ENCODE results near the gene ARHGAP10. TPM values are rescaled to one million over a fixed set of nuclear protein-coding genes. Genes with fewer than 3 reads are reported as not detected.

ARHGAP10 gene
- total RNA-seq, 2 experiments from 2014 or later: 6.1 to 6.2 TPM

- Mint-ChIP-seq H3K36me3 (ENCODE audit: low read depth) (peaks cover 3% of the 10 kb centered on the region), H3K4me3 (no peak overlapping the region), H3K27me3 (no peaks in the 10 kb centered on the region), H3K9me3 (ENCODE audit: low read depth) (no peaks in the 10 kb centered on the region), H3K4me1 (no peaks in the 10 kb centered on the region), H3K27ac (no peak overlapping the region)
- ChIA-PET CTCF (no interaction called here), POLR2A (no interaction called here)
- intact Hi-C loops (cut with DNase I, micrococcal nuclease): no loop called here
- ATAC-seq (no peak), DNase-seq (no peak)
Observed at GRCh38 chr4:147963839-147964238, 232.0 kb downstream of the ARHGAP10 start.

DNA sequence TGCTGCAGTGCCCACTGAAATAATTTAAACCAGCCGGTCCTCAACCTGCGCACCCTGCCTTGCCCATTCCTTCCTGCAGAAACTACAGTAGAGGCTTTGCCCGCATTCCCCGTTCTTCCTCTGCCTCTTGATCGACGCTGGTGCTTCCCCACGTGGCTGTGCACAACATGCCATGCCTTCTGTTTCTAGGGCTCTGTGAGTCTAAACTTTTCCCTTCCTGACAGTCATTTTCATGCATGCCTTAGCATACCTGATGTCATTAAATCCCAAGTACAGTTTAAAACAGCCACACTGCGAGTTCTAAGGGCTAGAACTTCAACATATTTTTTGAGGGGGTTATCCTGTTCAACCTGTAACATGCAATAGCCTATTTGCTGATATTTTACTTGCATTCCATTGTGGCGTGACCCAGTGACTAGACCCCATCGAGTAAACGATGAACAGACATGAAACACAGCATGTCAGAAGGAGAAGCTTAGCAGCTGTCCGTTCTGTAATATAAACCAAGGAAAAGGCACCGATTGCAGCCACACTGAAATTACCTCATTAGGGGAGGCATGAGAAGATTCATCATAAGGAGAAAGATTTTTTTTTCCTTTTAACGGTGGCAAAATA is 232.5 kb downstream of the ARHGAP10 start:
- DNase-seq (no peak), ATAC-seq (no peak)
- Mint-ChIP-seq H3K4me3 (no peak overlapping the region), H3K27ac (no peak overlapping the region), H3K36me3 (ENCODE audit: low read depth) (peaks cover 3% of the 10 kb centered on the region), H3K4me1 (no peaks in the 10 kb centered on the region), H3K9me3 (ENCODE audit: low read depth) (no peaks in the 10 kb centered on the region), H3K27me3 (no peaks in the 10 kb centered on the region)
- intact Hi-C loops (cut with DNase I, micrococcal nuclease): no loop called here
- ChIA-PET POLR2A (no interaction called here), CTCF (no interaction called here)

GRCh38 chr4:147965056-147965455 is 233.2 kb downstream of the ARHGAP10 start:
- CTCF ChIA-PET: no interaction called here

GRCh38 chr4:147965873-147966272 is 234.0 kb downstream of the ARHGAP10 start:
- H3K4me1 Mint-ChIP-seq: no peaks in the 10 kb centered on the region
- H3K36me3 Mint-ChIP-seq (ENCODE audit: low read depth): peaks cover 3% of the 10 kb centered on the region
- no peaks in the 10 kb centered on the region for H3K27me3 Mint-ChIP-seq
- CTCF ChIA-PET: interaction anchor here (0.6 kb wide), 1 partner anchor 38 kb away, joined by 3 read pairs; no protein-coding TSS in a partner anchor
- POLR2A ChIA-PET: no interaction called here
- H3K4me3 Mint-ChIP-seq: no peak overlapping the region
- no peaks in the 10 kb centered on the region for H3K9me3 Mint-ChIP-seq (ENCODE audit: low read depth)
- no peak overlapping the region for H3K27ac Mint-ChIP-seq
- no peak for DNase-seq
- intact Hi-C loops (cut with DNase I, micrococcal nuclease): no loop called here
- ATAC-seq: no peak

More at GRCh38 chr4:147965056-147965455, 233.2 kb downstream of the ARHGAP10 start:
- H3K4me1 Mint-ChIP-seq: no peaks in the 10 kb centered on the region
- POLR2A ChIA-PET: no interaction called here
- intact Hi-C loops (cut with DNase I, micrococcal nuclease): no loop called here
- ATAC-seq (no peak), DNase-seq (no peak)
- no peaks in the 10 kb centered on the region for H3K27me3 Mint-ChIP-seq
- H3K4me3 Mint-ChIP-seq: no peak overlapping the region
- H3K36me3 Mint-ChIP-seq (ENCODE audit: low read depth): peaks cover 3% of the 10 kb centered on the region
- no peaks in the 10 kb centered on the region for H3K9me3 Mint-ChIP-seq (ENCODE audit: low read depth)
- H3K27ac Mint-ChIP-seq: no peak overlapping the region

GRCh38 chr4:147968641-147969040 is 236.8 kb downstream of the ARHGAP10 start:
- CTCF ChIA-PET: interaction anchor here (0.6 to 1.0 kb wide), 5 partner anchors 10 to 283 kb away, joined by 3 to 4 read pairs (median 3); no protein-coding TSS in a partner anchor
- DNase-seq (no peak), ATAC-seq (no peak)
- POLR2A ChIA-PET: no interaction called here
- H3K4me1 Mint-ChIP-seq: no peaks in the 10 kb centered on the region
- H3K27ac Mint-ChIP-seq: no peak overlapping the region
- H3K27me3 Mint-ChIP-seq: no peaks in the 10 kb centered on the region
- H3K4me3 Mint-ChIP-seq: no peak overlapping the region
- no peaks in the 10 kb centered on the region for H3K9me3 Mint-ChIP-seq (ENCODE audit: low read depth)
- H3K36me3 Mint-ChIP-seq (ENCODE audit: low read depth): peaks cover 6% of the 10 kb centered on the region
- intact Hi-C loops (cut with DNase I, micrococcal nuclease): no loop called here

- Mint-ChIP-seq H3K36me3 (ENCODE audit: low read depth) (peaks cover 6% of the 10 kb centered on the region), H3K27me3 (no peaks in the 10 kb centered on the region), H3K4me1 (no peaks in the 10 kb centered on the region), H3K4me3 (no peak overlapping the region), H3K9me3 (ENCODE audit: low read depth) (peaks cover 2% of the 10 kb centered on the region), H3K27ac (no peak overlapping the region)
- ChIA-PET CTCF (interaction anchor here (0.7 to 1.0 kb wide), 3 partner anchors 14 to 77 kb away, joined by 3 read pairs; no protein-coding TSS in a partner anchor), POLR2A (no interaction called here)
- intact Hi-C loops (cut with DNase I, micrococcal nuclease): no loop called here
- DNase-seq (no peak), ATAC-seq (no peak)
Observed at GRCh38 chr4:147969573-147970385, 237.9 kb downstream of the ARHGAP10 start.

GRCh38 chr4:147971116-147971515 is 239.2 kb downstream of the ARHGAP10 start:
- DNase-seq (no peak), ATAC-seq (no peak)
- H3K36me3 Mint-ChIP-seq (ENCODE audit: low read depth): peaks cover 6% of the 10 kb centered on the region
- intact Hi-C loops (cut with DNase I, micrococcal nuclease): no loop called here
- peaks cover 2% of the 10 kb centered on the region for H3K9me3 Mint-ChIP-seq (ENCODE audit: low read depth)
- no peak overlapping the region for H3K27ac Mint-ChIP-seq
- CTCF ChIA-PET: no interaction called here
- POLR2A ChIA-PET: no interaction called here
- H3K27me3 Mint-ChIP-seq: no peaks in the 10 kb centered on the region
- no peak overlapping the region for H3K4me3 Mint-ChIP-seq
- no peaks in the 10 kb centered on the region for H3K4me1 Mint-ChIP-seq

DNA sequence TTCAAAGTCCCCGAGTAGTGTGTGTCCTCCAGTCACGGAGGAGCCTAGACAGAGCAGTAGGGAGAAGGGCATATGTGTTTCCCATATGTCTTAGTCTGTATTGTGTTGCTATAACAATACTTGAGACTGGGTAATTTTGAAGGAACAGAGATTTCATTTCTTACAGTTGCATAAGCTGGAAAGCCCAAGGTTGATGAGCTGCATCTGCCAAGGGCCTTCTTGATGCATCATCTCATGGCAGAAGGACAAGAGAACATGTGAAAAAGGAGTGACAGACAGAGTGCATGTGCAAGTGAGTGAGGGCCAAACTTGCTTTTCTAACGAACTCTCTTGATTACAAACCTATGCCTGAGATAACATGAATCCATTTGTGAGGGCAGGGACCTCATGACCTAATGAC is 243.4 kb downstream of the ARHGAP10 start:
- intact Hi-C loops (cut with DNase I, micrococcal nuclease): no loop called here
- Mint-ChIP-seq H3K27ac (no peak overlapping the region), H3K4me1 (no peaks in the 10 kb centered on the region), H3K36me3 (ENCODE audit: low read depth) (peaks cover 4% of the 10 kb centered on the region), H3K27me3 (no peaks in the 10 kb centered on the region), H3K4me3 (no peak overlapping the region), H3K9me3 (ENCODE audit: low read depth) (peaks cover 4% of the 10 kb centered on the region)
- POLR2A ChIA-PET: no interaction called here
- DNase-seq (no peak), ATAC-seq (no peak)
- CTCF ChIA-PET: no interaction called here

- intact Hi-C loops (cut with DNase I, micrococcal nuclease): no loop called here
- H3K27me3 Mint-ChIP-seq: no peaks in the 10 kb centered on the region
- H3K9me3 Mint-ChIP-seq (ENCODE audit: low read depth): peaks cover 4% of the 10 kb centered on the region
- ATAC-seq (no peak), DNase-seq (no peak)
- ChIA-PET POLR2A (no interaction called here), CTCF (no interaction called here)
- H3K27ac Mint-ChIP-seq: no peak overlapping the region
- no peak overlapping the region for H3K4me3 Mint-ChIP-seq
- H3K4me1 Mint-ChIP-seq: peaks cover 6% of the 10 kb centered on the region
- H3K36me3 Mint-ChIP-seq (ENCODE audit: low read depth): peaks cover 4% of the 10 kb centered on the region
Observed at GRCh38 chr4:147975933-147976928, 244.3 kb downstream of the ARHGAP10 start.

GRCh38 chr4:147980586-147980985 is 248.7 kb downstream of the ARHGAP10 start:
- DNase-seq: no peak
- H3K4me1 Mint-ChIP-seq: peaks cover 10% of the 10 kb centered on the region

GRCh38 chr4:147981305-147981704 is 249.4 kb downstream of the ARHGAP10 start:
- H3K9me3 Mint-ChIP-seq (ENCODE audit: low read depth): peaks cover 2% of the 10 kb centered on the region
- POLR2A ChIA-PET: no interaction called here
- H3K36me3 Mint-ChIP-seq (ENCODE audit: low read depth): no peaks in the 10 kb centered on the region
- CTCF ChIA-PET: no interaction called here
- no peaks in the 10 kb centered on the region for H3K27me3 Mint-ChIP-seq
- ATAC-seq: peak; percentile 55
- intact Hi-C loops (cut with DNase I, micrococcal nuclease): loop anchor here (5.0 to 10.0 kb wide), 3 partner anchors 463 to 1283 kb away; partner anchors contain the start of gene NR3C2 (in 1 of the 2)
- DNase-seq: no peak
- peaks cover 10% of the 10 kb centered on the region for H3K4me1 Mint-ChIP-seq
- H3K27ac Mint-ChIP-seq: no peak overlapping the region
- no peak overlapping the region for H3K4me3 Mint-ChIP-seq

More at GRCh38 chr4:147980586-147980985, 248.7 kb downstream of the ARHGAP10 start:
- ChIA-PET CTCF (no interaction called here), POLR2A (no interaction called here)
- Mint-ChIP-seq H3K27ac (no peak overlapping the region), H3K27me3 (no peaks in the 10 kb centered on the region), H3K9me3 (ENCODE audit: low read depth) (peaks cover 2% of the 10 kb centered on the region), H3K4me3 (no peak overlapping the region), H3K36me3 (ENCODE audit: low read depth) (no peaks in the 10 kb centered on the region)
- ATAC-seq: no peak
- intact Hi-C loops (cut with DNase I, micrococcal nuclease): loop anchor here (5.0 to 10.0 kb wide), 3 partner anchors 464 to 1284 kb away; partner anchors contain the start of gene NR3C2 (in 1 of the 2)
